NAMALWA (cell line): ENCODE data around the gene CSF1.
"Not testable (repeated sequence)": the region's sequence is repeated elsewhere in the genome, so short reads cannot be mapped to it uniquely, and the experiment has no call there.

Experiments used
- DNase-seq: peaks from one replicate; pipeline ENCODE4 v3.0.0-alpha.2; 2015; ENCODE audit warnings: low spot score

Gene CSF1

GRCh38 chr1:109919303-109919702 lies 8.7 kb downstream of the CSF1 start:
- DNase-seq, result no peak

- not testable (repeated sequence) for DNase-seq
These were observed 9.7 kb downstream of the CSF1 start for GRCh38 chr1:109920391-109920790.

- DNase-seq, result no peak
These were observed 11.7 kb downstream of the CSF1 start for GRCh38 chr1:109922326-109922725.

GRCh38 chr1:109923131-109923945 lies 12.7 kb downstream of the CSF1 start:
- DNase-seq, result peak; percentile 26

GRCh38 chr1:109923946-109924275 lies 13.3 kb downstream of the CSF1 start:
- no peak for DNase-seq

GRCh38 chr1:109924316-109924715 lies 13.7 kb downstream of the CSF1 start:
- DNase-seq, result no peak

GRCh38 chr1:109925159-109925990 lies 14.7 kb downstream of the CSF1 start:
- DNase-seq, result no peak

GRCh38 chr1:109926662-109927300 lies 16.1 kb downstream of the CSF1 start:
- DNase-seq, result no peak

GRCh38 chr1:109927356-109927755 lies 16.7 kb downstream of the CSF1 start:
- DNase-seq, result no peak

GRCh38 chr1:109927911-109928321 lies 17.3 kb downstream of the CSF1 start:
- DNase-seq, result no peak

- DNase-seq, result no peak
These were observed 18.0 kb downstream of the CSF1 start for GRCh38 chr1:109928591-109929111.

- DNase-seq, result no peak
These were observed 18.5 kb downstream of the CSF1 start for GRCh38 chr1:109929170-109929569.

GRCh38 chr1:109929588-109930251 lies 19.1 kb downstream of the CSF1 start:
- DNase-seq, result no peak

- DNase-seq, result no peak
These were observed 19.8 kb downstream of the CSF1 start for GRCh38 chr1:109930252-109930993.

- no peak for DNase-seq
These were observed 20.6 kb downstream of the CSF1 start for GRCh38 chr1:109931189-109931731.

GRCh38 chr1:109931911-109932636 lies 21.4 kb downstream of the CSF1 start:
- no peak for DNase-seq

- DNase-seq, result no peak
These were observed 22.0 kb downstream of the CSF1 start for GRCh38 chr1:109932679-109933078.

- no peak for DNase-seq
These were observed 23.4 kb downstream of the CSF1 start for GRCh38 chr1:109933856-109934711.

- DNase-seq, result no peak
These were observed 24.8 kb downstream of the CSF1 start for GRCh38 chr1:109935451-109935900.
